GM12875 (cell line): ENCODE results near the gene FBXO41.
A peak's percentile ranks its signal among the peaks of the same experiment; 100 is the strongest.

Source experiments
- H3K4me3 ChIP-seq: one replicate; pipeline ENCODE4 v1.5.1; 2011; ENCODE audit warnings: low read depth, low read length, control low read depth
- TF ChIP-seq, protein P1 (sequence below): IDR thresholded peaks from 2 replicates; pipeline ENCODE4 v1.5.1; 2011; ENCODE audit warnings: low read depth, mild to moderate bottlenecking, control low read depth, inconsistent platforms, low read length, moderate library complexity, borderline replicate concordance; ENCODE audit not compliant: insufficient read depth

Gene FBXO41

DNA sequence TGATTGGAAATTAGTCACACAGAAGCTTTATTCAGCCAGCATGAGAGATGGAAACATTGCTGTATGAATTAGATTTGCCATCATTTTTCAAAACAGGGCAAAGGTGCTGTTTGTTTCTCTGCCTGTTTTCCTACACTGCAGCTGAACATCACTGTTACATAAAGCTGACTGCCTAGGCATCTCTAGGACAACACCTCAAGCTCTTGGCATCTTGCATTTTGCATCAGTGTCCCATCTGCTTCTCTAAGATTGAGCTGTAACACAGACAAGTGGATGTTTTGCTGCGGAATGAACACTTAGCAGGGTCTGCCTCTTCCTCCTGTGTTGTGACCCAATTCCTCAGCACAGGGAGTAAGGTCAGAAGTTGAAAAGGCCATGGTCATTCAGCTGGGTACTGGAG, 45.3 kb downstream of the FBXO41 start:
- TF ChIP-seq, protein P1, sequence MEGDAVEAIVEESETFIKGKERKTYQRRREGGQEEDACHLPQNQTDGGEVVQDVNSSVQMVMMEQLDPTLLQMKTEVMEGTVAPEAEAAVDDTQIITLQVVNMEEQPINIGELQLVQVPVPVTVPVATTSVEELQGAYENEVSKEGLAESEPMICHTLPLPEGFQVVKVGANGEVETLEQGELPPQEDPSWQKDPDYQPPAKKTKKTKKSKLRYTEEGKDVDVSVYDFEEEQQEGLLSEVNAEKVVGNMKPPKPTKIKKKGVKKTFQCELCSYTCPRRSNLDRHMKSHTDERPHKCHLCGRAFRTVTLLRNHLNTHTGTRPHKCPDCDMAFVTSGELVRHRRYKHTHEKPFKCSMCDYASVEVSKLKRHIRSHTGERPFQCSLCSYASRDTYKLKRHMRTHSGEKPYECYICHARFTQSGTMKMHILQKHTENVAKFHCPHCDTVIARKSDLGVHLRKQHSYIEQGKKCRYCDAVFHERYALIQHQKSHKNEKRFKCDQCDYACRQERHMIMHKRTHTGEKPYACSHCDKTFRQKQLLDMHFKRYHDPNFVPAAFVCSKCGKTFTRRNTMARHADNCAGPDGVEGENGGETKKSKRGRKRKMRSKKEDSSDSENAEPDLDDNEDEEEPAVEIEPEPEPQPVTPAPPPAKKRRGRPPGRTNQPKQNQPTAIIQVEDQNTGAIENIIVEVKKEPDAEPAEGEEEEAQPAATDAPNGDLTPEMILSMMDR, result no peak
- H3K4me3 ChIP-seq, result no peak overlapping the region

DNA sequence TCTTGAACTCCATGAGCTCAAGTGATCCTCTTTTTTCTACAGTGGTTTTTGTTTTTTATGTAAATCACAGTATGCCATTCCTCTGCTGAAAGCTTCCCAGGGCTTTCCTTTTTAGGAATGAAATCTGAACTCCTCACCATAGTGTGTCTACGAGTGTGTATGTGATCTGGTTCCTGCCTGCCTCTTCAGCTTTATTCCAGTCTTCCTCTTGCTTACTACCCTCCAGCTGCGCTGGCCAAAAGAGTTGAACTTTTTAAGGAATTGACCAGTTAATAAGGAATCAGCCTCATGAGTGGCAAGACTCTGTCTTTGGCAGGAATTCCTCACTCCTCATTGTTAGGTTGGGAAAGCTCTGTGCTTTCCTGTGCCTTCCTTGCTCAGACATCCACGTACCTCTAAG, 46.1 kb downstream of the FBXO41 start:
- H3K4me3 ChIP-seq, result no peak overlapping the region
- TF ChIP-seq, protein P1, result no peak

DNA sequence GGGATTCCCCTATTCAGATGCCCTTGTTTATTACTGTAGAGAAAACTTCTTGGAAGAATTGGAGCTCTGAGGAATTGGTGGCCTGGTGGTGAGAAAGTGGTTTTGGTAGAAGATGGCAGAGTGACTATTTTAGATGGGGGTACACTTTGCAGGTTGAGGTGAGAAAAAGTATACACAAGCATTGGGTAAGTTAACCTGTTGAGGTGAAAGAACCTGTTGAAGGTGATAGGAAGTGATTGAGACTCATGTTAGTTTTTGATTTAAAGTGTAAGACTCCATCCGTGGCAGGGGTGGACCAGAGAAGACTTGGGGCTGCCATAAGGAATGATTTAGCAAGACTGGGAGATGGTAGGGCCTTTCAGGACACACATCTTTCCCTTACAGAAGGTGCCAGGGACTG, 47.1 kb downstream of the FBXO41 start:
- H3K4me3 ChIP-seq, result no peak overlapping the region
- TF ChIP-seq, protein P1, result no peak

DNA sequence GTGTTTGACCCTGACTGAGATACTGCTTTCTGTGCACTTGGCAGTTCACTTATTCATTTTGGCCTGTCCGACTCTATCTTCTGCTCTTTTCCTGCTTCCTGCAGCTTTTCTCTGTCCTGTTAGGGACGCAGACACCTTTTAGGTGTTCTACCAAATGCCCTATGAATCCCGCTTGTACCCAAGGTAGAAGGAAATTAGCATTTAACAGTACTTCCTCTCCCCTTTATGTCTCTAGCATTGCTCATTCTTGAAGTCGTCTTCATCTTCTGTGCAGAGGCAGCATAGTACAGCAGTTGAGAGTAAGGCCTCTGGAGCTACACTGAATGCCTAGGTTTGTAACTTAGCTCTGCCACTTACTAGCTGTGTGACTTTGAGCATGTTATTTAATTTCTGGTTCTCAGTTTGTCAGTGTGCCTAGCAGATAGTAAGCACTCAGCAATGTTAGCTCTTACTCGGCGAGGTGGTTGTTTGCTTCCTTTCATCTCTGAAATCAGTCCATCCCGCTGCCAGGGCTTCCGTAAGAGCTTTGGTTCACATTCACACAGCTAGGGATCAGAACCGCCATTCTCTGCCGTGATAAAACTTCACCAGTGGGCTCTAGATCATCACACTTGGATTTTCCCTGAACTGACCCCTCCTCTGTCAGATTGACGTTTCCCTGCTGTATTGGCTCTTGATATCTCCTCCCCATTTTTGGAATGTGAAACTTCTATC, 48.8 kb downstream of the FBXO41 start:
- peak overlapping the region; percentile 84 for H3K4me3 ChIP-seq

DNA sequence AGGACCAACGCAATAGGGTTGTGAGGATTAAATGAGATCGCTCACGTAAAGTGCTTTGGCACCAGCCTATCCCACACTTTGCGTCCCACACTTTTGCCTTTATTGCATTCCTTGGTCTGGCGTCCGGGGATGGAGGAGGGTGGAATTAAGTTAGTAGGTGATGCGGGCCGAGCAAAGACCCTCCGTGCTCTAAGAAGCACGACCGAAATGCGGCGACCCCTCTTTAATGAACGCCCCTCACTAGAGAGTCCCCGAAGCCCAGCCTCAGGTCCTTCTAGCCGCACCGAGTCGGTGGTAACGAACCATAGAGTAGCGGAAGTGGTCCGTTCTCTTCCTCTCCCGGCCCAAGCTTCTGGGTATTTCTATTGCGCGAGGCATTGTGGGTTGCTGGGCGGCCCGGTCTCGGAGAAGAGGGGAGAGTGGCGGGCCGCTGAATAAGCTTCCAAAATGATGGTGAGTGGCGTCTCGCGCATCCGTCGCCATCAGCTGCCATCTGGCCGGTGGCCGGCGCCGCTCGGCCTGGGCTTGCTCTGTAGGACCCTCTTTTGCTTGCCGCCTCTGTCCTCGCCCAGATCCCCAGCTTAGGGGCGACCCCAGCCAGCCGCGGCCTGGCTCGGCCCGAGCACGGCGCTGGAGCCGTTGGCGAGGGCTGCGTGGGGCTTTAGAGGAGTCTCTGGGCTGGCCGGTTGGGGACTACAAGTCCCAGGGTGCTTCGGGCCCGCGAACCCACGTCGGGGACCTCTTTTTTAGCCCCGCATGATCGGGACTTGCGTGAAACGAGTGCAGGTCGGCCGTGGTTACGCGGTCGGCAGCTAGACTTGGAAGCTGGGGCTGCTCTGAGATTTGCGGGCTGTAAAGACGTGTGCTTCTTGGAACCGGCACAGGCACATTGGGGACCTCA, 50.1 kb downstream of the FBXO41 start, which contains the start of gene CCT7:
TSS of gene CCT7 (plus strand) at position 377 of the 901 bp plus-strand sequence. CDS start at position 448, 71 bp downstream.
- TF ChIP-seq, protein P1, result no peak
- H3K4me3 ChIP-seq, result peak within 1 kb of the TSS; percentile 84

More for the DNA sequence above, 48.8 kb downstream of the FBXO41 start:
- TF ChIP-seq, protein P1, result no peak

DNA sequence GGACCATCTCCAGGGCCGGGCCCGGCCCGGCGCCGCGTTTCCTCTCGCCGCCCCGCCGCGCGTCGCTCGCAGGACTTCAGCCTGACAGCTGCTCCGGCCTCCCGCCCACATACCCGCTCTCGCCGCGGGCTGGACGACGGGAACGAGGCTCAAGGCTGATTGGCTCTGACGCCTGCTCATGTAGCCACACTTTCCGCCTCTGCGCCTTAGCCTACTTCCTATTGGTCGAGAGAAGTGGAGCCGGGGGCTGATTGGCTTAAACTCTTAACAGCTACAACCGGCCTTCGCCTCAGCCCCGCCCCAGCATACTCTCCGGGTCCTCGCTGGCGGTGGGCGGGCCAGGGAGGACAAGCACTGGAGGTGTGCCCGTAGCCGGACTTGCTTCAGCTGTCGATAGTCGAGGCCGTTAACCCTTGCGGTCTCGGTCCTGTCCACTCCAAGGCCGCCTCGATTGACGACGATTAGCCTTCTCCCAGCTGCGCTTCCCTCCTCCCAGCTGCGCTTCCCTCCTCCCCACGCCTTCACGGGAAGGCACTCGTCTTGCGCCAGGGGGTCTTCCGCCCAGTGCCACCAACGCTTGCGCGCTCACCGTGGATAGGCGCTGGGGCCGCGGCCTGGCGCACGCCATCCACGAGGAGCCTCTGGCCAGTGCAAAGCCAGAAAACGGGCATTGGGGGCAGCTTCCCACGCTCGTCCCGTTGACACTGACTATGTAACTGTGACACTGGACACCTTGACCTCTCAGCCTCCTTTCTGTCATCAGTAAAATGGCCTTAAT, 50.9 kb downstream of the FBXO41 start, which contains the start of gene PRADC1:
TSS of gene PRADC1 (minus strand) at position 86 of the 778 bp plus-strand sequence. CDS start at position 7, 79 bp downstream.
- TF ChIP-seq, protein P1, result no peak
- H3K4me3 ChIP-seq, result peak within 1 kb of the TSS; percentile 84
